GM12878 (cell line): ENCODE data around the gene UFSP2. TPM values are rescaled to one million over a fixed set of nuclear protein-coding genes. Genes with fewer than 3 reads are reported as not detected.

ENCODE experiments used
- ASH2L ChIP-seq: fragments of 300-600, 200-600 bp; sonication (generic); IDR thresholded peaks from 2 replicates; pipeline ENCODE4 v1.6.1; 2017; ENCODE audit warnings: low read depth, mild to moderate bottlenecking, borderline replicate concordance
- HCFC1 ChIP-seq: fragments of 150-350 bp; IDR thresholded peaks from 2 replicates; pipeline ENCODE4 v1.6.1; 2014; ENCODE audit warnings: low read length
- JUNB ChIP-seq: IDR thresholded peaks from 2 replicates; pipeline ENCODE4 v1.6.1; 2016; ENCODE audit warnings: antibody characterized with exemption, mild to moderate bottlenecking
- NRF1 ChIP-seq: conservative IDR thresholded peaks from 2 replicates; pipeline ENCODE4 v1.6.1; 2011; ENCODE audit warnings: mild to moderate bottlenecking, low read depth, low read length, improper control_type of control experiment
- PAX8 ChIP-seq: fragments of 450-650 bp; IDR thresholded peaks from 2 replicates; pipeline ENCODE4 v1.6.1; 2017; ENCODE audit warnings: mild to moderate bottlenecking, moderate library complexity
- RCOR1 ChIP-seq: conservative IDR thresholded peaks from 2 replicates; pipeline ENCODE4 v1.6.1; 2012; ENCODE audit warnings: low read depth, low read length, improper control_type of control experiment
- TARDBP ChIP-seq: IDR thresholded peaks from 2 replicates; pipeline ENCODE4 v1.6.1; 2016; ENCODE audit warnings: borderline replicate concordance
- ZBTB4 ChIP-seq: fragments of 450-650 bp; formaldehyde crosslinking; IDR thresholded peaks from 2 replicates; pipeline ENCODE4 v1.4.0; 2022; ENCODE audit warnings: mild to moderate bottlenecking, moderate library complexity
- ZNF24 ChIP-seq: fragments of 450-650 bp; IDR thresholded peaks from 2 replicates; pipeline ENCODE4 v1.6.1; 2017; ENCODE audit warnings: antibody characterized with exemption, mild to moderate bottlenecking
- ZNF384 ChIP-seq: IDR thresholded peaks from 2 replicates; pipeline ENCODE4 v1.6.1; 2012; ENCODE audit warnings: low read depth, mild to moderate bottlenecking, low read length, improper control_type of control experiment, borderline replicate concordance
- polyA plus RNA-seq, 11 experiments: library from polyadenylated mRNA; depleted of rRNA in 4 of 11; unstranded in 6 of 11; stranded (reverse) in 5 of 11; fragments of >200 nt; fragmentation: Nextera tagmentation in 4 of 11; fragmentation: Illumina TruSeq in 1 of 11; extraction: Ambion mirVana in 4 of 11; extraction: Trizol in 1 of 11; gene quantifications; 1 replicate in 1 of 11; 2 replicates in 10 of 11; pipeline versions ENCODE4 v1.2.1 to v1.2.3, GENCODE V29; 2011 to 2016; ENCODE audit warnings: inconsistent platforms in 2 of 11, missing spikeins in 2 of 11, low read depth in 1 of 11
- total RNA-seq, 4 experiments: library from RNA; depleted of rRNA in 3 of 4; stranded (reverse); fragments of >200 nt in 3 of 4; fragmentation: Illumina TruSeq in 1 of 4; extraction: Trizol in 1 of 4; gene quantifications; 2 replicates each; pipeline versions ENCODE4 v1.2.1 to v1.2.3, GENCODE V29; 2013 to 2021

The UFSP2 gene
- total and polyA plus RNA-seq, 10 of the 15 experiments (the other 5 are each of a cell fraction or from before 2014, with no cell fraction given) = 25.4 to 53.1 (median 37.7) TPM

GRCh38 chr4:185405296-185405999 lies 20.3 kb downstream of the UFSP2 start (continued):
- TF ChIP-seq ZNF384 (no peak), RCOR1 (no peak), TARDBP (no peak), ASH2L (no peak), ZNF24 (no peak), PAX8 (no peak), HCFC1 (no peak), NRF1 (no peak), ZBTB4 (CRISPR knock-in tag) (no peak), JUNB (peak; percentile 96)
- TF ChIP-seq, all 136 proteins: peak for 15
